Thyroid gland (tissue), 4 donors: Measurements from ENCODE around the gene KCNJ9.

Experiments
- CTCF ChIP-seq, 6 experiments: fragments of 200-600 bp in 3 of 6; fragments of 450-650 bp in 3 of 6; sonication (generic) in 3 of 6; IDR thresholded peaks; one replicate each; pipeline ENCODE4 v1.5.1; 2016 to 2019; ENCODE audit warnings: antibody characterized with exemption in 6 of 6, mild to moderate bottlenecking in 2 of 6, inconsistent platforms in 1 of 6, moderate library complexity in 1 of 6
- POLR2A ChIP-seq, 2 donors: fragments of 450-650 bp; IDR thresholded peaks; one replicate each; pipeline ENCODE4 v1.6.1; 2017; ENCODE audit warnings: antibody characterized with exemption in 2 of 2, mild to moderate bottlenecking in 2 of 2, moderate library complexity in 1 of 2

- TF ChIP-seq CTCF (IDR thresholded peaks at IDR 0.05) (no peak), POLR2A (IDR thresholded peaks at IDR 0.05) (no peak)
Measured at GRCh38 chr1:160082926-160083325, 1.6 kb downstream of the KCNJ9 start.
